ENCODE results near the gene MACF1.
A peak's percentile ranks its signal among the peaks of the same experiment; 100 is the strongest.
"Not testable (repeated sequence)": the region's sequence is repeated elsewhere in the genome, so short reads cannot be mapped to it uniquely, and the experiment has no call there.

MACF1 gene

DNA sequence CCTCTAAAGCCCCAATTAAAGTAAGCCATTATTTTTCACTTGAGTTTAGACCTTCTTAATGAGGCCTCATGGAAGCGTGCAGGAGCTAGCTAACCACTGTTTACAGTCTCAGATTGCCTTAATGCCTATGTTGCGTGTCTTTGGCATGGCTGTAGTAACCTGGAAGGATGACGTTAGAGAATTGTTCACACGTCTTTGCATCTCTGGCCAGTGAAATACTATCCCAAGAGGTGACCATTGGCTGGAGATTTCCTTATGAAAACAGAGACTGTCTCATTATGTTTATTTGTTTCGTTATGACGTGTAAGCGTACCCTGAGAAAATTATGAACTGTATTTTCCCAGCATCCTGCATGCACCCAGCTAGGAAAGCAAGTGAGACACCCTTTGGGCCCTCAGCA, 268.3 kb downstream of the MACF1 start:
- no peak for DNase-seq

GRCh38 chr1:39473324-39473723, 268.8 kb downstream of the MACF1 start:
- no peak for DNase-seq

GRCh38 chr1:39474810-39475209, 270.3 kb downstream of the MACF1 start:
- no peak for DNase-seq

- not testable (repeated sequence) for DNase-seq
These were observed 271.1 kb downstream of the MACF1 start for GRCh38 chr1:39475551-39475950.

GRCh38 chr1:39478126-39478915, 273.8 kb downstream of the MACF1 start:
- DNase-seq: no peak

DNA sequence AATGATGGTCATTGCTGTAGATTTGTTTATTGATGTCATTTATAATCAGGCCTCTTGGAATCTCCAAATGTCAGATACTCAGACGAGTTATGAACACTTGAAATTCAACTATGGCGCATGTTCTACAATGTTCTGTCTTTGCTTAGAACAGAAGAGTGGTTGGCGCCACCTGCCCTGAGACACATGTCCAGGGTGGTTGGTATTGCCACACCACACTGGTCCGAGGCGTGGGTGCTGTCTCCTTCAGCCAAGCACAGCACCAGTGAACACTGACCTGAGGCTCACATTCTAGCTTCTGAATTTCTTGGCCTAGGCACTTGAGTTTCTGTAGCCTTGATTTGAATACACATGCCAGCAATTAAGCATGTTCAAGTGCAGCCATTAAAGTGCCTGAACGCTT, 276.8 kb downstream of the MACF1 start:
- DNase-seq: no peak

- DNase-seq: no peak
These were observed 278.8 kb downstream of the MACF1 start for GRCh38 chr1:39483276-39483675.

GRCh38 chr1:39484564-39484963, 280.1 kb downstream of the MACF1 start:
- DNase-seq: no peak

GRCh38 chr1:39485046-39485803, 280.7 kb downstream of the MACF1 start:
- no peak for DNase-seq

DNA sequence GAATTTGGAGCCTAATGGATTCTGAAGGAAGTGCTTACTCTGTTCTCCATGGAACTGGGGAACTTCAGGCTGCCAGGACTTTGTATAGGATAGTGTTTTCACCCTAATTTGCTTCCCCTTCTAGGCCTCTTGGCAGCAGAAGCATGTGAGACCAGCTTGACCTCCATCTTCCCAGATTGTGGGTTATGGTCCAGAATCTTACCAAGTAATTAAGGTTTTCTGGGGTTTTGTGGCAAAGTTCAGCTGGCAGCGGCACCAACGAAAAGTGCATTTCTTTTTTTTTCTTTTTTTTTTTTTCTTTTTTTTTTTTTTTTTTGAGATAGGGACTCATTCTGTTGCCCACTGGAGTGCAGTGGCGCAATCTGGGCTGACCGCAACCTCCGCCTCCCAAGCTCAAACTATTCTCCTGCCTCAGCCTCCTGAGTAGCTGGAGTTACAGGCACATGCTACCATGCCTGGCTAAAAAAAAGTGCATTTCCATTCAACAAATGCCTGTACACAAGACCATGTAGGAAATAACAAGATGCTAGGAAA, 283.6 kb downstream of the MACF1 start:
- no peak for DNase-seq

DNA sequence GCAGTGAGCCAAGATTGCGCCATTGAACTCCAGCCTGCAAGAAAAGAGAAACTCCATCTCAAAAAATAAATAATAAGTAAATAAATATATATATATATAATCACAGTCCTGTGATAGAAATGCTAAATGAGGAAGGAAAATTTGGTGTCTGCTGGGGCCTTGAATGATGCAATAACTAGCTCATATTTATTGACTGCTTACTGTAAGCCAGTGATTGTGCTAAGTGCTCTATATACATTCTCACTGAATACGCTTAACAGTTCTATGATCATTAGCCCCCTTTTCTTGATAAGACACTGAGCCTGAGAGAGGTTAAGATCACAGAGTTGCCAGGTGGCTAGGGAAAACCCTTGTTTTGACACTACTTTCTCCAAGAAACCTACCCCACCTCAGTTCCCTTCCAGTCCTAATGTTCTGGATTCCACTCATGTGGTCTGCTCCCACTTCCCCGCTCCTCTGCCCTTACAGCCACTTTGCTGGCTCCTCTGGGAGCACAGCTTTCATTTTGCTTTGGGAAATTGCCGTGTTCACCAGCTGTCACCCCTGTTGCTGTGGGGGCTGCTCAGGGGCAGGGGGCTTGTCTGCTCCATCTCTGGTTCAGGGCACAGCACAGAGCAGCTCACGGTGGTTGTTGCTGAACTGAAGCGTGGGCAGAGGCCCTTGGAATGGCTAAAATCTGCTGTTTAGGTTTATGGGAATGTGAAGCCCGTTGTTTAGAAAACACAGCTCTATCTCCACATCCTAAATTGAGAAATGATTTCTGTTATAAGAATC, 284.5 kb downstream of the MACF1 start:
- DNase-seq: no peak

GRCh38 chr1:39489567-39490239, 285.2 kb downstream of the MACF1 start:
- DNase-seq: no peak

- no peak for DNase-seq
These were observed 286.2 kb downstream of the MACF1 start for GRCh38 chr1:39490596-39491145.

- DNase-seq: peak; percentile 68 to 79
These were observed 286.8 kb downstream of the MACF1 start, which contains the start of gene BMP8A for GRCh38 chr1:39491146-39491921. BMP8A (plus strand) TSS chr1:39491636; CDS start chr1:39491992, 356 bp downstream.

DNA sequence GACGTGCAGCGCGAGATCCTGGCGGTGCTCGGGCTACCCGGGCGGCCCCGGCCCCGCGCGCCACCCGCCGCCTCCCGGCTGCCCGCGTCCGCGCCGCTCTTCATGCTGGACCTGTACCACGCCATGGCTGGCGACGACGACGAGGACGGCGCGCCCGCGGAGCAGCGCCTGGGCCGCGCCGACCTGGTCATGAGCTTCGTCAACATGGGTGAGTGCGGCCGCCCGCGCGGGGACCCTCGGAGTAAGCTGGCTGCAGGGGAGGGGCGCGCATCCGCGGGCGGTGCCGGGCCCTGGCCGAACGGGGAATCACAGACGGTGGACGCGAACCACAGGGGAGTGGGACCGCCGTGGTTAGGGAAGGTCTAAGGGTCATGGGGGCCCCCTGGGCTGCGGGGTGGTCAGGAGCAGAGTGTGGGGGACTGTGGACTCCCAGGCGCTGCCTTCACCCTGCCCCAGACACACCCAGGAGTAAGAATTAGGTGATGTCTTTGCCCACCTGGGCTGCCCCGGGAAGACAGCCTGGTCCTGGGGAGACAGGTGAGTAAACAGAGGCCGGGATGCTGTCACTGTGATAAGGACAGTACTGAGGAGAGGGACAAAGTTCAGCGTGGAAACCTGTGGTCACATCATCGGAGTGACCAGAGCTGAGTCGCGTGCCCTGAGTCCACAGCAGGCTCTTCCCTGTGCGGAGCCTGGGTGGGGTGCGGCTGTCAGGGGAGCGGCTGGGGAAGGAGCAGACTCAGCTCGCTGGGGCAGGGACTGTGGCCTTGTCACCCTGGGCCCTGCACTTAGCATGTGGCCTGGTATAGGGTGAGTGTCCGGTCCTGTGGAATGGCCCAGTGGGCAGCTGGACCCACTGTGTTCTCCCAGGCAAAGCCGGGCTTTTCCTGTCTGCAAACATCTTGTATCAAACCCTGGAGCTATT, 287.9 kb downstream of the MACF1 start:
- not testable (repeated sequence) for DNase-seq

- not testable (repeated sequence) for DNase-seq
These were observed 288.7 kb downstream of the MACF1 start for GRCh38 chr1:39493043-39493810.

DNA sequence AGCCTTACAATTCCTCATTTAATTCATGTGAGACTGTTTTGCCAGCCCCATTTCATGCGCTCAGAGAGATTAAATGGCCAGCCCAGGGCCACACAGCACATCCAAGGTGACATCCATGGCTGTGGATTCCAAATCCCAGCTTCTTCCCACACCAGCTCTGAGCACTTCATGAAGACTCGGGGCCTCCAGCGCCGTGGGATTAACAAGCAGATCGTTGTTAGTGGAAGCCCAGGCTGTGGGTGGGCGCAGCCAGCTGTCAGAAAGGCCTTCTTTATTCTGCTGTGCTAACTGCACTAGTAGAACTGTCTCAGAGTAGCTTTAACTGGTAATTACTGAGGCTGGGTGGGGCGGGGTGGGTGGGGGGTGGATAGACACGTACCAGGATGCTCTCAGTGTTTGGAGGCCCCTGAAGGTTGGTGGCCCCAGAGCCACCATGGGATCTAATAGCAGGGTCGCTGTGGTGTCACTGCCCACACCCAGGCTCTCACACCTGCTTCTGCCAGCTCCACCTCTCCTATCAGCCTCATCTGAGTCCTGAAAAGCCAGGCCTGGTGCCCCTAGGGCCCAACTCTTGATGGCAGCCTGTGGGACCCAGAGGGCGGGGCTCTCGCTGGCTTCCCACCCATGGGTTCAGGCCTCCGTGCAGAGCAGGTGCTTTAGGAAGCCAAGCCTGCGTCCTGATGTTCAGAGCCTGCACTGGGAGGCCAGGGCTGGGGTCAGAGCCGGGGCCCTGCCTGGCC, 290.3 kb downstream of the MACF1 start:
- no peak for DNase-seq

GRCh38 chr1:39496520-39496919, 292.0 kb downstream of the MACF1 start:
- DNase-seq: not testable (repeated sequence)

- DNase-seq: no peak
These were observed 293.1 kb downstream of the MACF1 start for GRCh38 chr1:39497585-39497984.
